Lung (tissue), 12 donors: ENCODE results near the gene GREB1L. TPM values are rescaled to one million over a fixed set of nuclear protein-coding genes. Genes with fewer than 3 reads are reported as not detected.

ENCODE experiments used
- ATAC-seq: fragments of 200-7000 bp; cut with Tn5 transposase; one replicate; pipeline ENCODE4 v1.9.1; 2020; ENCODE audit warnings: moderate number of reproducible peaks; ENCODE audit not compliant: insufficient read depth, low FRiP score
- DNase-seq, 3 donors: peaks; one replicate each; pipeline ENCODE4 v3.0.0-alpha.2; 2013 to 2017
- H3K27ac ChIP-seq, 2 donors: one replicate each; pipeline ENCODE4 v1.5.1; 2013; ENCODE audit warnings: mild to moderate bottlenecking in 2 of 2, moderate library complexity in 2 of 2, control low read depth in 1 of 2, inconsistent platforms in 1 of 2, low read depth in 1 of 2, low read length in 1 of 2
- H3K27me3 ChIP-seq, 3 donors: one replicate each; pipeline ENCODE4 v1.5.1; 2013; ENCODE audit warnings: low read length in 2 of 3; ENCODE audit not compliant: control insufficient read depth in 3 of 3, insufficient read depth in 3 of 3
- H3K36me3 ChIP-seq, 4 donors: one replicate each; pipeline ENCODE4 v1.5.1; 2013; ENCODE audit warnings: low read length in 4 of 4, mild to moderate bottlenecking in 1 of 4, moderate library complexity in 1 of 4; ENCODE audit not compliant: control insufficient read depth in 4 of 4, insufficient read depth in 4 of 4
- H3K4me1 ChIP-seq, 5 donors: one replicate each; pipeline ENCODE4 v1.5.1; 2013; ENCODE audit warnings: low read length in 5 of 5, mild to moderate bottlenecking in 2 of 5, moderate library complexity in 1 of 5; ENCODE audit not compliant: control insufficient read depth in 5 of 5, insufficient read depth in 5 of 5
- H3K4me3 ChIP-seq: one replicate; pipeline ENCODE4 v1.5.1; 2013; ENCODE audit warnings: mild to moderate bottlenecking, control low read depth, moderate library complexity
- H3K9ac ChIP-seq, 2 donors: one replicate each; pipeline ENCODE4 v1.5.1; 2013; ENCODE audit warnings: low read length in 2 of 2, control low read depth in 1 of 2; ENCODE audit not compliant: insufficient read depth in 1 of 2
- H3K9me3 ChIP-seq, 4 donors: one replicate each; pipeline ENCODE4 v1.5.1; 2013; ENCODE audit warnings: low read length in 3 of 4, mild to moderate bottlenecking in 1 of 4, moderate library complexity in 1 of 4; ENCODE audit not compliant: control insufficient read depth in 4 of 4, insufficient read depth in 3 of 4
- CTCF ChIP-seq: IDR thresholded peaks from 2 replicates; pipeline ENCODE4 v1.5.1; 2012; ENCODE audit warnings: mild to moderate bottlenecking; ENCODE audit errors: control extremely low read depth, extremely low read depth
- WGBS, 2 donors: extraction: QIAGEN DNeasy Blood & Tissue Kit; methylation state at CpG; one replicate each; pipeline ENCODE4 v1.1.7; 2013; 5-methylcytosine and 5-hydroxymethylcytosine counted together
- polyA plus RNA-seq, 2 donors: library from polyadenylated mRNA; stranded (reverse); fragments of 200-250 nt; gene quantifications; one replicate each; pipeline ENCODE4 v1.2.1, GENCODE V29; 2013
- total RNA-seq, 2 donors: library from RNA; depleted of rRNA in 1 of 2; stranded (reverse); fragments of >200 nt in 1 of 2; gene quantifications; one replicate each; pipeline ENCODE4 v1.2.1, GENCODE V29; 2014 to 2021
- donor health status: control.
- donor health status: control.
- donor health status: Bipolar disorder and iron deficiency.
- donor health status: healthy.
- donor health status: DM: yes; HTN: yes; CAD: no.

The GREB1L gene
- total and polyA plus RNA-seq, 4 donors, result 0.08 to 1.2 (median 0.41) TPM

- TF ChIP-seq CTCF, result no peak
- H3K27me3 ChIP-seq, result no peaks in the 10 kb centered on the region
These were observed 88.2 kb downstream of the GREB1L start for GRCh38 chr18:21330122-21330701.

GRCh38 chr18:21331065-21331464 is 89.0 kb downstream of the GREB1L start:
- Histone ChIP-seq H3K9ac (no peak overlapping the region), H3K36me3 (no peaks in the 10 kb centered on the region), H3K9me3 (no peaks in the 10 kb centered on the region), H3K27ac (no peak overlapping the region), H3K27me3 (no peaks in the 10 kb centered on the region), H3K4me3 (no peak overlapping the region), H3K4me1 (peaks cover 0 to 7% (median 0%) of the 10 kb centered on the region in 5 donors)
- ATAC-seq (no peak), DNase-seq (no peak)
- TF ChIP-seq CTCF, result no peak
- 65 to 71% methylated on average over 2 of the region's 2 CpGs for WGBS, 2 donors

More at GRCh38 chr18:21330122-21330701, 88.2 kb downstream of the GREB1L start:
- Histone ChIP-seq H3K4me1 (peaks cover 0 to 7% (median 0%) of the 10 kb centered on the region in 5 donors), H3K36me3 (no peaks in the 10 kb centered on the region), H3K27ac (peak overlapping the region in 1 of 2 donors; percentile 10), H3K9me3 (no peaks in the 10 kb centered on the region), H3K4me3 (no peak overlapping the region), H3K9ac (no peak overlapping the region)
- WGBS, 2 donors, result 52 to 76% methylated on average over 6 of the region's 6 CpGs
- DNase-seq (no peak), ATAC-seq (no peak)

- H3K9me3 ChIP-seq, result no peaks in the 10 kb centered on the region
- H3K27ac ChIP-seq, result no peak overlapping the region
- H3K36me3 ChIP-seq, result no peaks in the 10 kb centered on the region
- no peak for TF ChIP-seq CTCF
- no peaks in the 10 kb centered on the region for H3K4me1 ChIP-seq
- H3K9ac ChIP-seq, result no peak overlapping the region
- WGBS, 2 donors, result 80 to 81% methylated on average over 5 of the region's 5 CpGs
- no peak for ATAC-seq
- H3K27me3 ChIP-seq, result no peaks in the 10 kb centered on the region
- no peak for DNase-seq
- H3K4me3 ChIP-seq, result no peak overlapping the region
These were observed 94.0 kb downstream of the GREB1L start for GRCh38 chr18:21335927-21336488.

GRCh38 chr18:21336846-21337245 is 94.8 kb downstream of the GREB1L start:
- H3K4me1 ChIP-seq, result no peaks in the 10 kb centered on the region
- H3K36me3 ChIP-seq, result no peaks in the 10 kb centered on the region
- no peak overlapping the region for H3K9ac ChIP-seq
- H3K9me3 ChIP-seq, result no peaks in the 10 kb centered on the region
- DNase-seq, result no peak
- H3K4me3 ChIP-seq, result no peak overlapping the region
- H3K27me3 ChIP-seq, result no peaks in the 10 kb centered on the region
- TF ChIP-seq CTCF, result no peak
- ATAC-seq, result no peak
- 88 to 92% methylated on average over 2 of the region's 2 CpGs for WGBS, 2 donors
- H3K27ac ChIP-seq, result no peak overlapping the region
